GM12878 (cell line): ENCODE data around the gene CYTH3. TPM values are rescaled to one million over a fixed set of nuclear protein-coding genes. Genes with fewer than 3 reads are reported as not detected.

ENCODE experiments used
- ATAC-seq: fragments of 200-7000 bp; cut with Tn5 transposase; 3 replicates; pipeline ENCODE4 v1.9.1; 2020; ENCODE audit warnings: mild to moderate bottlenecking, moderate library complexity
- BruUV-seq: library from RNA; stranded (reverse); fragments of 400-500 nt; replicated peaks from 2 replicates; lab custom pipeline; 2021; lab: Mats Ljungman, UMichigan
- CTCF ChIA-PET: fragments of 300-600 bp; sonication (Branson Sonifier 250); formaldehyde crosslinking; extraction: SDS; loops from one replicate; lab custom pipeline; 2021; ENCODE audit warnings: inconsistent platforms; lab: Yijun Ruan, JAX
- POLR2A ChIA-PET: fragments of 350-600 bp; formaldehyde crosslinking; extraction: SDS; loops from one replicate; lab custom pipeline; 2021; ENCODE audit warnings: inconsistent platforms; lab: Charles Lee
- RAD21 ChIA-PET: fragments of 300-600 bp; sonication (Branson Sonifier 250); formaldehyde crosslinking; loops from one replicate; lab custom pipeline; 2023; ENCODE audit warnings: antibody characterized with exemption; ENCODE audit not compliant: unreplicated experiment; lab: Charles Lee
- SMC1A ChIA-PET: fragments of 300-600 bp; sonication (Branson Sonifier 250); formaldehyde crosslinking; loops from one replicate; lab custom pipeline; 2023; ENCODE audit not compliant: unreplicated experiment, uncharacterized antibody; lab: Charles Lee
- DNase-seq: peaks from one replicate; pipeline ENCODE4 v3.0.0-alpha.2; 2011; ENCODE audit warnings: low read depth, low spot score
- FAIRE-seq: peaks from 3 replicates; lab custom pipeline; 2011; peaks lifted over from hg19 to GRCh38; lab: Jason Lieb, UNC
- H2AFZ ChIP-seq: 2 replicates; pipeline ENCODE4 v1.6.0; 2011; ENCODE audit warnings: low read depth, low read length, control low read depth; ENCODE audit not compliant: control insufficient read depth
- H3K27ac ChIP-seq: 2 replicates; pipeline ENCODE4 v1.5.1; 2011; ENCODE audit warnings: control low read depth; ENCODE audit not compliant: control insufficient read depth, insufficient read depth
- H3K27me3 ChIP-seq, 2 experiments: replicated peaks in 1 of 2; 2 replicates each; pipeline versions ENCODE4 v1.6.0 to v1.6.1; 2011; ENCODE audit warnings: low read length in 1 of 2; ENCODE audit not compliant: control insufficient read depth in 2 of 2, insufficient read depth in 2 of 2
- H3K36me3 ChIP-seq, 2 experiments: 2 replicates each; pipeline ENCODE4 v1.5.1; 2011; ENCODE audit warnings: low read length in 1 of 2; ENCODE audit not compliant: control insufficient read depth in 2 of 2, insufficient read depth in 2 of 2
- H3K4me1 ChIP-seq: 2 replicates; pipeline ENCODE4 v1.6.1; 2011; ENCODE audit warnings: mild to moderate bottlenecking, low read length, moderate library complexity, mixed read lengths; ENCODE audit not compliant: control insufficient read depth, insufficient read depth
- H3K4me2 ChIP-seq: 2 replicates; pipeline ENCODE4 v1.6.0; 2011; ENCODE audit warnings: control low read depth; ENCODE audit not compliant: control insufficient read depth, insufficient read depth
- H3K4me3 ChIP-seq: fragments of 200-600 bp; sonication (generic); 2 replicates; pipeline ENCODE4 v1.5.1; 2016
- H3K79me2 ChIP-seq: 2 replicates; pipeline ENCODE4 v1.6.0; 2011; ENCODE audit warnings: low read length; ENCODE audit not compliant: control insufficient read depth, insufficient read depth
- H3K9ac ChIP-seq: 2 replicates; pipeline ENCODE4 v1.8.0; 2011; ENCODE audit warnings: low read length, control low read depth, mixed read lengths; ENCODE audit not compliant: control insufficient read depth, insufficient read depth
- H3K9me3 ChIP-seq: replicated peaks from 3 replicates; pipeline ENCODE4 v1.5.1; 2011; ENCODE audit warnings: mild to moderate bottlenecking, low read length; ENCODE audit not compliant: control insufficient read depth, insufficient read depth
- H4K20me1 ChIP-seq: 2 replicates; pipeline ENCODE4 v1.6.0; 2011; ENCODE audit not compliant: control insufficient read depth, insufficient read depth
- ASH2L ChIP-seq: fragments of 300-600, 200-600 bp; sonication (generic); IDR thresholded peaks from 2 replicates; pipeline ENCODE4 v1.6.1; 2017; ENCODE audit warnings: low read depth, mild to moderate bottlenecking, borderline replicate concordance
- BACH1 ChIP-seq: fragments of 450-650 bp; IDR thresholded peaks from 2 replicates; pipeline ENCODE4 v1.6.1; 2017; ENCODE audit warnings: mild to moderate bottlenecking, borderline replicate concordance
- EZH2 ChIP-seq: IDR thresholded peaks from 2 replicates; pipeline ENCODE4 v1.6.1; 2012; ENCODE audit warnings: low read depth, mild to moderate bottlenecking, control low read depth, inconsistent platforms, low read length, borderline replicate concordance; ENCODE audit not compliant: control insufficient read depth
- POLR2A ChIP-seq: IDR thresholded peaks from 2 replicates; pipeline ENCODE4 v1.6.1; 2011; ENCODE audit warnings: low read depth, mild to moderate bottlenecking, low read length
- TCF3 ChIP-seq: IDR thresholded peaks from 2 replicates; pipeline ENCODE4 v1.6.1; 2012; ENCODE audit warnings: low read depth, mild to moderate bottlenecking, low read length, borderline replicate concordance; ENCODE audit not compliant: insufficient read depth
- TCF7 ChIP-seq: IDR thresholded peaks from 2 replicates; pipeline ENCODE4 v1.6.1; 2014; ENCODE audit warnings: antibody characterized with exemption, borderline replicate concordance
- WRNIP1 ChIP-seq: IDR thresholded peaks from 2 replicates; pipeline ENCODE4 v1.6.1; 2011; ENCODE audit warnings: low read depth, low read length, improper control_type of control experiment, borderline replicate concordance
- ZBED1 ChIP-seq: IDR thresholded peaks from 2 replicates; pipeline ENCODE4 v1.6.1; 2016; ENCODE audit warnings: borderline replicate concordance
- ZNF274 ChIP-seq: IDR thresholded peaks from one replicate; pipeline ENCODE4 v1.8.0; 2011; ENCODE audit not compliant: insufficient read length, insufficient read depth
- WGBS: methylation state at CpG from one replicate; pipeline ENCODE4 v1.1.6; 2016; ENCODE audit warnings: low lambda C conversion rate; ENCODE audit not compliant: insufficient replicate concordance, insufficient coverage; ENCODE audit errors: missing lambda C conversion rate; 5-methylcytosine and 5-hydroxymethylcytosine counted together
- in situ Hi-C: fragments of 300-500 bp; cut with MboI; formaldehyde crosslinking; loops from 9 replicates; pipeline ENCODE4 v1.14.3; 2018; ENCODE audit warnings: mixed read lengths
- intact Hi-C: fragments of 100-400 bp; cut with micrococcal nuclease; formaldehyde crosslinking; loops from one replicate; pipeline ENCODE4 v1.14.2; 2022; ENCODE audit not compliant: unreplicated experiment
- polyA plus RNA-seq, 11 experiments: library from polyadenylated mRNA; depleted of rRNA in 4 of 11; unstranded in 6 of 11; stranded (reverse) in 5 of 11; fragments of >200 nt; fragmentation: Nextera tagmentation in 4 of 11; fragmentation: Illumina TruSeq in 1 of 11; extraction: Ambion mirVana in 4 of 11; extraction: Trizol in 1 of 11; gene quantifications; 1 replicate in 1 of 11; 2 replicates in 10 of 11; pipeline versions ENCODE4 v1.2.1 to v1.2.3, GENCODE V29; 2011 to 2016; ENCODE audit warnings: inconsistent platforms in 2 of 11, missing spikeins in 2 of 11, low read depth in 1 of 11
- total RNA-seq, 4 experiments: library from RNA; depleted of rRNA in 3 of 4; stranded (reverse); fragments of >200 nt in 3 of 4; fragmentation: Illumina TruSeq in 1 of 4; extraction: Trizol in 1 of 4; gene quantifications; 2 replicates each; pipeline versions ENCODE4 v1.2.1 to v1.2.3, GENCODE V29; 2013 to 2021
- TF ChIP-seq, protein P1 (sequence below): fragments of 450-650 bp; IDR thresholded peaks from 2 replicates; pipeline ENCODE4 v1.6.1; 2018; ENCODE audit warnings: mild to moderate bottlenecking, low read depth, moderate library complexity; ENCODE audit not compliant: partially characterized antibody
- TF ChIP-seq, protein P2 (sequence below): IDR thresholded peaks from 2 replicates; pipeline ENCODE4 v1.6.1; 2011; ENCODE audit warnings: borderline replicate concordance, low read depth, mild to moderate bottlenecking, moderate library complexity, low read length; ENCODE audit not compliant: insufficient read depth, poor library complexity, severe bottlenecking

Gene CYTH3
- total and polyA plus RNA-seq, 10 of the 15 experiments (the other 5 are each of a cell fraction or from before 2014, with no cell fraction given), result 0.45 to 28.2 (median 15.7) TPM

GRCh38 chr7:6159524-6160031 lies 112.8 kb downstream of the CYTH3 start:
- no peak for TF ChIP-seq ZNF274
- 0 out of 2 replicates have a peak, but pooled peaks have one; percentile 15 for TF ChIP-seq POLR2A
- TF ChIP-seq, all 136 proteins: peak for 1
- Histone ChIP-seq H2AFZ (no peak overlapping the region), H3K9ac (no peak overlapping the region), H3K27ac (no peak overlapping the region), H3K4me2 (no peak overlapping the region), H3K36me3 (peaks cover 3 to 24% of the 10 kb centered on the region in 2 experiments), H3K4me1 (peaks cover 13% of the 10 kb centered on the region), H3K4me3 (no peak overlapping the region), H3K79me2 (no peaks in the 10 kb centered on the region), H4K20me1 (no peaks in the 10 kb centered on the region), H3K27me3 (no peaks in the 10 kb centered on the region), H3K9me3 (no peaks in the 10 kb centered on the region)
- no peak for ATAC-seq
- ChIA-PET CTCF (interaction anchor here (1.0 to 1.5 kb wide), 7 partner anchors 8 to 164 kb away, joined by 3 to 6 read pairs (median 4); no protein-coding TSS in a partner anchor), POLR2A (no interaction called here), RAD21 (interaction anchor here (1.1 to 2.0 kb wide), 2 partner anchors 111 to 161 kb away, joined by 3 to 7 read pairs; no protein-coding TSS in a partner anchor), SMC1A (interaction anchor here (1.0 to 1.2 kb wide), 3 partner anchors 8 to 161 kb away, joined by 3 to 4 read pairs (median 3); no protein-coding TSS in a partner anchor)
- intact Hi-C loops, result loop anchor here (1.0 kb wide), 1 partner anchor 164 kb away; no protein-coding TSS in a partner anchor
- BruUV-seq, result no TSS peak
- 93% methylated on average over 24 of the region's 24 CpGs for WGBS
- FAIRE-seq, result no peak
- DNase-seq, result no peak
- in situ Hi-C loops, result no loop called here

- ChIA-PET CTCF (interaction anchor here (1.5 kb wide), 1 partner anchor 164 kb away, joined by 6 read pairs; no protein-coding TSS in a partner anchor), SMC1A (no interaction called here), RAD21 (interaction anchor here (2.0 kb wide), 1 partner anchor 112 kb away, joined by 7 read pairs; no protein-coding TSS in a partner anchor), POLR2A (no interaction called here)
- H3K9ac ChIP-seq, result no peak overlapping the region
- H3K79me2 ChIP-seq, result no peaks in the 10 kb centered on the region
- ATAC-seq, result no peak
- FAIRE-seq, result no peak
- no peak overlapping the region for H2AFZ ChIP-seq
- in situ Hi-C loops (no loop called here), intact Hi-C loops (no loop called here)
- no peak overlapping the region for H3K4me2 ChIP-seq
- H3K27ac ChIP-seq, result no peak overlapping the region
- H4K20me1 ChIP-seq, result no peaks in the 10 kb centered on the region
- peaks cover 13% of the 10 kb centered on the region for H3K4me1 ChIP-seq
- WGBS, result 99% methylated on average over 11 of the region's 11 CpGs
- H3K36me3 ChIP-seq, result peaks cover 3 to 24% of the 10 kb centered on the region in 2 experiments
- H3K4me3 ChIP-seq, result no peak overlapping the region
- no TSS peak for BruUV-seq
- DNase-seq, result no peak
- H3K27me3 ChIP-seq, result no peaks in the 10 kb centered on the region
- no peaks in the 10 kb centered on the region for H3K9me3 ChIP-seq
- no peak for TF ChIP-seq BACH1
- no peak for TF ChIP-seq TCF7
- TF ChIP-seq ASH2L, result no peak
- no peak for TF ChIP-seq ZBED1
- TF ChIP-seq, protein P1, sequence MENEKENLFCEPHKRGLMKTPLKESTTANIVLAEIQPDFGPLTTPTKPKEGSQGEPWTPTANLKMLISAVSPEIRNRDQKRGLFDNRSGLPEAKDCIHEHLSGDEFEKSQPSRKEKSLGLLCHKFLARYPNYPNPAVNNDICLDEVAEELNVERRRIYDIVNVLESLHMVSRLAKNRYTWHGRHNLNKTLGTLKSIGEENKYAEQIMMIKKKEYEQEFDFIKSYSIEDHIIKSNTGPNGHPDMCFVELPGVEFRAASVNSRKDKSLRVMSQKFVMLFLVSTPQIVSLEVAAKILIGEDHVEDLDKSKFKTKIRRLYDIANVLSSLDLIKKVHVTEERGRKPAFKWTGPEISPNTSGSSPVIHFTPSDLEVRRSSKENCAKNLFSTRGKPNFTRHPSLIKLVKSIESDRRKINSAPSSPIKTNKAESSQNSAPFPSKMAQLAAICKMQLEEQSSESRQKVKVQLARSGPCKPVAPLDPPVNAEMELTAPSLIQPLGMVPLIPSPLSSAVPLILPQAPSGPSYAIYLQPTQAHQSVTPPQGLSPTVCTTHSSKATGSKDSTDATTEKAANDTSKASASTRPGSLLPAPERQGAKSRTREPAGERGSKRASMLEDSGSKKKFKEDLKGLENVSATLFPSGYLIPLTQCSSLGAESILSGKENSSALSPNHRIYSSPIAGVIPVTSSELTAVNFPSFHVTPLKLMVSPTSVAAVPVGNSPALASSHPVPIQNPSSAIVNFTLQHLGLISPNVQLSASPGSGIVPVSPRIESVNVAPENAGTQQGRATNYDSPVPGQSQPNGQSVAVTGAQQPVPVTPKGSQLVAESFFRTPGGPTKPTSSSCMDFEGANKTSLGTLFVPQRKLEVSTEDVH, result no peak
- TF ChIP-seq EZH2, result no peak
- TF ChIP-seq TCF3, result no peak
- TF ChIP-seq WRNIP1, result no peak
- TF ChIP-seq, protein P2, sequence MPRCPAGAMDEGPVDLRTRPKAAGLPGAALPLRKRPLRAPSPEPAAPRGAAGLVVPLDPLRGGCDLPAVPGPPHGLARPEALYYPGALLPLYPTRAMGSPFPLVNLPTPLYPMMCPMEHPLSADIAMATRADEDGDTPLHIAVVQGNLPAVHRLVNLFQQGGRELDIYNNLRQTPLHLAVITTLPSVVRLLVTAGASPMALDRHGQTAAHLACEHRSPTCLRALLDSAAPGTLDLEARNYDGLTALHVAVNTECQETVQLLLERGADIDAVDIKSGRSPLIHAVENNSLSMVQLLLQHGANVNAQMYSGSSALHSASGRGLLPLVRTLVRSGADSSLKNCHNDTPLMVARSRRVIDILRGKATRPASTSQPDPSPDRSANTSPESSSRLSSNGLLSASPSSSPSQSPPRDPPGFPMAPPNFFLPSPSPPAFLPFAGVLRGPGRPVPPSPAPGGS, result no peak
Observed at GRCh38 chr7:6159097-6159483, 113.3 kb downstream of the CYTH3 start.
